ENCODE data around the gene GFPT1.

DNA sequence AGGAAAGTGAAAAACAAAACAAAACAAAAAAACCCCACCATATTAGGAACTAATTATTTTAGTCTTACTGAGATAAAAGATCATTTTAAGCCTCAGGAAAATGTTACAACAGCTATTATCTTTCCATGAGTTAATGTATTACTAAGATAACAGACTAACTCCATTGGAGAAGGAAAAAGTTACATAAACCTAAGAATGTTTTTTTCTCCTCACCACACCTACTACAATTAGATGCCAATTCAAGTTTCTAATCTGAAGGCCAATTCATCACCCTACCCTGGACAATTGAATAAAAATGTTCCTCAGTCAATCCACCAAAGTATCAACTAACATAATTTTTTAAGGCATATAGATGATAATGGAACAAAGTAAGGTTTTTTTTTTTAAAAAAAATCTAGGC is 10.2 kb upstream of the GFPT1 start:
- TF ChIP-seq POLR2AphosphoS5 (IDR thresholded peaks at IDR 0.05; ENCODE audit: borderline replicate concordance, low read depth, low read length) (no peak), EZH2 (IDR thresholded peaks at IDR 0.05) (no peak), FOXP2 (optimal IDR thresholded peaks at IDR 0.05; ENCODE audit: control extremely low read depth, extremely low read length, insufficient read depth) (no peak)
